ENCODE results near the gene RSAD2. TPM values are rescaled to one million over a fixed set of nuclear protein-coding genes. Genes with fewer than 3 reads are reported as not detected.

The RSAD2 gene
- total RNA-seq, 1 donor from 2014 or later = 1.0 TPM

GRCh38 chr2:6945821-6946220 lies 68.2 kb downstream of the RSAD2 start:
- H3K27ac Mint-ChIP-seq (ENCODE audit: unreplicated experiment) = no peak overlapping the region
- no peaks in the 10 kb centered on the region for H3K27me3 Mint-ChIP-seq (ENCODE audit: low read depth)
- H3K4me1 Mint-ChIP-seq = peaks cover 11% of the 10 kb centered on the region
- DNase-seq (ENCODE audit: low read depth, low spot score) = no peak
- H3K4me3 Mint-ChIP-seq = no peak overlapping the region
- peaks cover 43% of the 10 kb centered on the region for H3K36me3 Mint-ChIP-seq (ENCODE audit: low read depth)
- no peaks in the 10 kb centered on the region for H3K9me3 Mint-ChIP-seq
- no peak for TF ChIP-seq CTCF (conservative IDR thresholded peaks at IDR 0.05)

GRCh38 chr2:6946722-6947121 lies 69.1 kb downstream of the RSAD2 start:
- peaks cover 38% of the 10 kb centered on the region for H3K36me3 Mint-ChIP-seq (ENCODE audit: low read depth)
- no peak for TF ChIP-seq CTCF (conservative IDR thresholded peaks at IDR 0.05)
- H3K27ac Mint-ChIP-seq (ENCODE audit: unreplicated experiment) = no peak overlapping the region
- H3K4me3 Mint-ChIP-seq = no peak overlapping the region
- DNase-seq (ENCODE audit: low read depth, low spot score) = no peak
- peaks cover 13% of the 10 kb centered on the region for H3K4me1 Mint-ChIP-seq
- no peaks in the 10 kb centered on the region for H3K27me3 Mint-ChIP-seq (ENCODE audit: low read depth)
- no peaks in the 10 kb centered on the region for H3K9me3 Mint-ChIP-seq

Other genes with a start within 250 kb of the RSAD2 start
- gene CMPK2, start 11.9 kb upstream of the RSAD2 start, total RNA-seq = 2.2 and 3.3 TPM in 2 replicates
- gene RNF144A, start 39.6 kb downstream of the RSAD2 start, total RNA-seq = 49.6 and 49.9 TPM in 2 replicates